T follicular helper cell (primary cell): ENCODE results near the gene SIN3B.
"Not testable (repeated sequence)": the region's sequence is repeated elsewhere in the genome, so short reads cannot be mapped to it uniquely, and the experiment has no call there.

Experiments
- DNase-seq: peaks from one replicate; pipeline ENCODE4 v3.0.0-alpha.2; 2020; ENCODE audit warnings: low read depth
- total RNA-seq, 2 experiments: gene quantifications; one replicate each; lab custom pipeline; 2026; lab: John Stamatoyannopoulos, UW

Gene SIN3B
- total RNA-seq: 51.0 to 72.3 reads per million in 2 experiments

GRCh38 chr19:16829010-16829821, at the start of gene SIN3B:
Gene SIN3B (plus strand): TSS chr19:16829398. CDS start chr19:16829421, 23 bp downstream.
- peak; percentile 84 for DNase-seq

- DNase-seq: no peak
Measured at GRCh38 chr19:16779539-16780163, 49.5 kb upstream of the SIN3B start.

DNA sequence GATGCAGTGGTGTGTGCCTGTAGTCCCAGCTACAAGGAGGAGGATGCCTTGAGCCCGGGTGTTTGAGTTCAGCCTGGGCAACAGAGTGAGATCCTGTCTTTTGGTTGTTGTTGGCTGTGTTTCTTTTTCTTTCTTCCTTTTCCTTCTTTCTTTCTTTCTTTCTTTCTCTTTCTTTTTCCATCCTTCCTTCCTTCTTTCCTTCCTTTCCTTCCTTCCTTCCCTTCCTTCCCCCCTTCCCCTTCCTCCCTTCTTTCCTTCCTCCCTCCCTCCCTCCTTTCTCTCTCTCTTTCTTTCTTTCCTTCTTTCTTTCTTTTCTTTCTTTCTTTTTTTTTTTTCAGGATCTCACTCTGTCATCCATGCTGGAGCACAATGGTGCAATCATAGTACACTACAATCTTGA, 46.5 kb upstream of the SIN3B start:
- DNase-seq: no peak

- no peak for DNase-seq
Measured at GRCh38 chr19:16788479-16788878, 40.7 kb upstream of the SIN3B start.

GRCh38 chr19:16789238-16789637, 40.0 kb upstream of the SIN3B start:
- no peak for DNase-seq

DNA sequence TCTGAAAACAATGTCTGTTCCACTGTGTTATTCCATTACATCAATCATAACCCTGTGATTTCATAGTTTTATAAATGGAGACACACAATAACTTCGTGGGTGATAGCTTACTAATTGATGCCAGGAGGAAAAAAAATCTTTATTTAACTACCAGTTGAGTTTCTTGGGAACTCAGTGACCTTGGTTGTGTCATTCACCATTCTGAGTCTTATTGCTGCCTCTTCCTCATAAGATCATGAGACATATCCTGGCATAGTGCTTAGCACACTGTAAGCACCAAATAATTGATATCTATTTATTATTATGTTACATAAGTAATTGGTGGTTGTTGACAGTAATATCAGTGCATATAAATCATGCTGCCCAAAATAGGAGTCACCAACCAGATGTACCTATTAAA, 39.1 kb upstream of the SIN3B start:
- DNase-seq: no peak

DNA sequence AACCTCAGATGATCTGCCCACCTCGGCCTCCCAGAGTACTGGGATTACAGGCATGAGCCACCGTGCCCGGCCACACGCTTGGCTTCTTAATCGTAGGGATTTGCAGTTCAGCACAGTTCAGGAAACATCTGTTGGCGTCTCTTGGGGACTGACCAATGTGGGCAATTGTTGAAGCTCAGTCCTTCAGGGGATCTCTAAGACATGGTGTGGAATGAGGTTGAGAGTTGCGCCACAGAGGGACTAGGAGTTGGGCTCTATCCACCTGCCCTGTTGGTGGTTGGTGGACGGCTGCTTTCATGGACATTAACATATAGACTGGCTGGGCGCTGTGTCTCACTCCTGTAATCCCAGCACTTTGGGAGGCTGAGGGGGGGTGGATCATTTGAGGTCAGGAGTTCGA, 37.3 kb upstream of the SIN3B start:
- DNase-seq: no peak

DNA sequence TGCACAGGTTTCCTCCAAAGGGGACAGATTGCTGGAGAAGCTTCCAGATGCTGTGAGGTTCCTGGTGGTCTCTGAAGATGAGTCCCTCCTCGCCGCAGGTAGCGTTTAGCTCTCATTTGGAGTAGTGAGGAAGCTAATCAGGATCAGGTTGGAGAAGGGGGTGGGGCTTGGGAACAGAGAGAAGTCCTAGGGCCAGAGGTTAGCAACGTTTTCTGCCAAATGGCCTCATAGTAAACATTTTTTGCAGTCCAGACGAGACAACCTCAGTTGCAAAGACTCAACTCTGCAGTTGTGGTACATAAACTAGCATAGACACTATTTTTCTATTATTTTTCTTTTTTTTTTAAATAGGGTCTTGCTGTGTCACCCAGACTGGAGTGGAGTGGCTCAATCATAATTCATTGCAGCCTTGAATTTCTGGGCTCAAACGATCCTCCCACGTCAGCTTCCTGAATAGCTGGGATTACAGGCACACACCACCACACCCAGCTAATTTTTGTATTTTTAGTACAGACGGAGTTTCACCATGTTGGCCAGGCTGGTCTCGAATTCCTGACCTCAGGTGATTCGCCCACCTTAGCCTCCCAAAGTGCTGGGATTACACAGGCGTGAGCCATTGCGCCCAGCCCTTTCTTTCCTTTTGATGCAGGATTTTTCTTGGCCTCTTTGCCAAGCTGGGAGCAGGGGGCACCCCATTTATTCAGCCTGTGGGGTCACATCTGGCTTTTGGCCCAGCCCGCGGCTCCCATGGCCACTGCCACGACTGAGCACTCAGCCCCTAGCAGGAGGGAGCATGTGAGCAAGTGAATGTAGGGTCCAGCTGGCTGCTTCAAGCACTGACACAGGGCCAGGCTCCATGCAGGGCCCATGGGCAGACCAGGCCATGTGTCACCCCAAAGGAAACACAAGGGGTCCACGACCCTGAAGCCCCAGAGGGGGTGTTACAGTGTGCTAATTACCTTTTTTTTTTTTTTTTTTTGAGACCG, 34.4 kb upstream of the SIN3B start:
- no peak for DNase-seq

DNA sequence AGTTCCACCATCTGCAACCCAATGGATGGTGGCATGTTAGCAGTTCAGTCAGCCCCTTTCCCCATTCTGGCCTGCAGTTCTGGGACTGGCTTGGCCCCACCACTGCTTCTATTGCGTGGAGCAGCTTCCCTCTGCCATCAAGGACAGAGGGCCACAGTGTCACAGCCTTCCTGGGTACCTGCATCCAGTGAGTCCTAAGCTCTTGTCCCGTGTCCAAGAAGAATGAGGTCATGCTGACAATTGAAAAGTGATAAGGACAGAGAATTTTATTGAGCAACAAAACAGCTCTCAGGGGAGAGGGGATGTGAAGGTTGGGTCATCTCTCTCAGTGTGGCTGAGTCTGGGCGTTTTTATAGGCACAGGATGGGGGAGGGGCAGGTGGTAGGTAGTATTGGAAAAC, 33.5 kb upstream of the SIN3B start:
- DNase-seq: no peak

- DNase-seq: no peak
Measured at GRCh38 chr19:16797876-16798275, 31.3 kb upstream of the SIN3B start.

DNA sequence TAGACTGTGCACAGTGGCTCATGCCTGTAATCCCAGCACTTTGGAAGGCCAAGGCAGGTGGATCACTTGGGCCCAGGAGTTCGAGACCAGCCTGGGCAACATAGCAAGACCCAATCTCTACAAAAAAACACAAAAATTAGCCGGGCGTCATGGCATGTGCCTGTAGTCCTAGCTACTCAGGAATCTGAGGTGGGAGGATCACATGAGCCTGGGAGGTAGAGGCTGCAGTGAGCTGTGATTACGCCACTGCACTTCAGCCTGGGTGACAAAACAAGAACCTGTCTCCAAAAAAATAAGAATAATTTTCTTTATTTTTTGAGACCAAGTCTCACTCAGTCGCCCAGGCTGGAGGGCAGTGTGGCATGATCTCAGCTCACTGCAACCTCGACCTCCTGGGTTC, 30.9 kb upstream of the SIN3B start:
- DNase-seq: not testable (repeated sequence)

- no peak for DNase-seq
Measured at GRCh38 chr19:16799740-16800139, 29.5 kb upstream of the SIN3B start.

- no peak for DNase-seq
Measured at GRCh38 chr19:16801600-16802013, 27.6 kb upstream of the SIN3B start.

GRCh38 chr19:16804176-16804575, 25.0 kb upstream of the SIN3B start:
- no peak for DNase-seq

DNA sequence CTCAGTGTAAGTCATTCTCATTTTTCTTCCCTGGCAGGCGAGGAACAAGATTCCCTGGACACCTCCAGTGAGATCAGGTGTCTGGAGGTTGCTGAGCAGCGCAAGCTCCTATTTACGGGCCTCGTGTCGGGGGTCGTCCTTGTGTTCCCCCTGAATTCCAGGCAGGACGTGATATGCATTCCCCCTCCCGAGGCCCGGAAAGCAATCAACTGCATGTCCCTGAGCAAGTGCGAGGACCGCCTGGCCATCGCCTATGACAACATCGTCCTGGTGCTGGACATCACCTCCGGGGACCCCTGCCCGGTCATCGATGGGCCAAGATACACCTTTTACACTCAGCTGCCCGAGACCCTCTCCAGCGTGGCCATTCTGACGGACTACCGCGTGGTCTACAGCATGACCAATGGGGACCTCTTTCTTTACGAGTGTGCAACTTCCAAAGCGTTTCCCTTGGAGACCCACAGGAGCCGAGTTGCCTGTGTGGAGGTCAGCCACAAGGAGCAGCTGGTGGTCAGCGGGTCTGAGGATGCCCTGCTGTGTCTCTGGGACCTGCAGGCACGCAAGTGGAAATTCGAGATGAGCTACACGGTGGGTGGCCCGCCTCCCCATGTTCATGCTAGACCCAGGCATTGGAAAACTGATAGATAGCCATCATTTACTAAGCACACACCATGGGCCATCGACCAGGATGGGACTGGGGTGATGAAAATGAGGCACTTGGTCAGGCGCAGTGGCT, 21.5 kb upstream of the SIN3B start:
- DNase-seq: no peak

DNA sequence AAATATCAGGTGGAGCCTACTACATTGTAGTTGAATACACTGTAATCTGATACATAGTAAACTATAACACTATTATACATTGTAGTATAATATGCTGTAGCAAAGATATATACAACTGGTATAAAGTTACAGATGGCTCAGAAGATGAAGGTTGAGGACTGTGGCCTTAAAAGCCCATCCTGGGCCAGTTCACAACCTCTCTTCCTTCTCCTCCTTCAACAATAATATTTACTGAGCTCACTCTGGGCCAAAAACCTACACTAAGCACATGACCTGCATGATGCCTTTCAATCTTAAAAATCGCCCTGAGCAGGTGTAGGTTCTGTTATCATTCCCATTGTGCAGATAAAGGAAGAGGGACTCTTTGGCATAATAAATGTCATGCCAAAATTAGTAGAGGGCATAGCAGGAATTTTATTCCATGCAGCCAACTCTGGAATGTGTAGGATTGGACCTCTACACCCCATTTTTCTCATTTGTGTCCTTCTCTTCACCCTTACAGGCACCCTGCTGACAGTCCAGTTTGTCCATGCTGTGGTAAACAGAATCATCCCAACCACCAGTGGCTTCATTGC, 14.6 kb upstream of the SIN3B start:
- DNase-seq: no peak

DNA sequence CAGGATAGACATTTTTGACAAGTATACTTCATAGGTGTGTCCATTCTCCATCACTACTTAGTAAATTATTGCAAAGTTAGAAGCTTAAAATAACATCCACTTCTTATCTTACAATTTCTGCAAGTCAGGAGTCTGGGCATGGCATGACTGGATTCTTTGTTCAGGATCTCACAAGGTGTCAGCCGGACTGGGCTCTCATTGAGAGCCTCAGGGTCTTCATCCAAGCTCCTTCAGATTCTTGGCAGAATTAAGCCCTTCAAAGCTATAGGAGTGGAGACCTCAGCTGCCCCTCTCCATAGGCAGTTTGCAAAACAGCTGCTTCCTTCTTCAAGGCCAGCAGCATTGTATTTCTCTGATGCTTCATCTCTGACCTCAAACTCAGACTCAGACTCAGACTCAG, 9.1 kb upstream of the SIN3B start:
- no peak for DNase-seq

DNA sequence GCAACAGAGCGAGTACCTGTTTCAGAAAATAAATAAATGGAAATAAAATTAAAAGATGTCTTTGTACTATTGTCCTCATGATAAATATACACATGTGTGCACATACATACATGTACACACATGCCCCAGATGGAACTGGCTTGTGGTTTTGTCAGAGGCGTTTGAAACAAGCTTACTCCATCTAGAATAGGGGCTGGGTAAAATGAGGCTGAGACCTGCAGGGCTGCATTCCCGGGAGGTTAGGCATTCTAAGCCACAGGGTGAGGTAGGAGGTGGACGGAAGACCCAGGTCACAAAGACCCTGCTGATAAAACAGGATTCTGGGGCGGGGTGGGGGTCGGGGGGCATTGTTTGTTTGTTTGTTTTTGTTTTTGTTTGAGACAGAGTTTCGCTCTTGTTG, 8.1 kb upstream of the SIN3B start:
- no peak for DNase-seq

- DNase-seq: no peak
Measured at GRCh38 chr19:16822648-16823047, 6.5 kb upstream of the SIN3B start.

DNA sequence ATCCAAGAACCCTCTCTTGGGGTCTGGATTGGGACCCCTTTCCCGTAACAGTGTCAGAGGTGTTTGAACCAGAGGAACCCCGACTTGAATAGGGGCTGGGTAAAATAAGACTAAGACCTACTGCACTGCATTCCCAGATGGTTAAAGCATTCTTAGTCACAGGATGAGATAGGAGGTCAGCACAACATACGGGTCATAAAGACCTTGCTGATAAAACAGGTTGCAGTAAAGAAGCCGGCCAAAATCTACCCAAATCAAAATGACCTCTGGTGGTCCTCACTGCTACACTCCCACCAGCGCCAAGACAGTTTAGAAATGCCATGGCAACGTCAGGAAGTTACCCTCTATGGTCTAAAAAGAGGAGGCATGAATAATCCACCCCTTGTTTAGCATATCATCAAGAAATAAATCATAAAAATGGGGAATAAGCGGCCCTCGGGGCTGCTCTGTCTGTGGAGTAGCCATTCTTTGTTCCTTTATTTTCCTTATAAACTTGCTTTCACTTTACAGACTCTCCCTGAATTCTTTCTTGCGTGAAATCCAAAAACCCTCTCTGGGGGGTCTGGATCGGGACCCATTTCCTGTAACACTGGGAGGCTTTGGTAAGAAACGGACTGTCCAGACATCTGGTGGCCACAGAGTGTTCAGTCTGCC, 4.4 kb upstream of the SIN3B start:
- no peak for DNase-seq
